ENCODE data around the gene MAD1L1.

The MAD1L1 gene

DNA sequence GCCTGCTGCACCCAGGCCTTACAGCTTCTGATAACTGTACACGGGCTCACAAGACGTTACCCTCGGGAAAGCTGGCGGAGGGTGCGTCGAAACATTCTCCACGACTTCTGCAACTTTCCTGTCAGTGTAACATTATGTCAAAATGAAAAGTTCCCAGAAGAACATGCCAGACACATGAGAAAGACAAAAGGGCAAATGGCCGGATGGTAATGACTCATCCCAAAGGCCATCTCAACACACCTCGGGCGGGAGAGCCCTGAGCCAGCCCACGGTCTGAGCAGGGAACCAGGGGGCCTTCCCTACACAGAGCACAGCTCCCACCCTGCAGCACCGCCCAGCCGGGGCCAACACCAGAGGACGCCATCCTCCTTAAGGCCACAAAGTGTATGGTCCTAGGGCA is 118.7 kb downstream of the MAD1L1 start:
- no peak overlapping the region for H2AFZ ChIP-seq (ENCODE audit: low read depth, low read length, severe bottlenecking)
- H4K20me1 ChIP-seq (ENCODE audit: low read depth, low read length), result no peaks in the 10 kb centered on the region
- H3K79me2 ChIP-seq (ENCODE audit: insufficient read depth, low read length), result no peaks in the 10 kb centered on the region
- no peak overlapping the region for H3K4me3 ChIP-seq (ENCODE audit: insufficient read depth, low read length, poor library complexity, severe bottlenecking)
- no peaks in the 10 kb centered on the region for H3K9me2 ChIP-seq (replicated peaks; ENCODE audit: insufficient read depth, low read length)
- H3K36me3 ChIP-seq (ENCODE audit: low read length), result no peaks in the 10 kb centered on the region
- no peaks in the 10 kb centered on the region for H3F3A ChIP-seq (ENCODE audit: insufficient read depth)
- H3K4me2 ChIP-seq (ENCODE audit: low read depth, low read length, poor library complexity, severe bottlenecking), result no peak overlapping the region
- H3K27me3 ChIP-seq (ENCODE audit: low read length), result no peaks in the 10 kb centered on the region
- no peak for TF ChIP-seq EZH2phosphoT487 (conservative IDR thresholded peaks at IDR 0.05; ENCODE audit: low read length)
- TF ChIP-seq, protein P1, sequence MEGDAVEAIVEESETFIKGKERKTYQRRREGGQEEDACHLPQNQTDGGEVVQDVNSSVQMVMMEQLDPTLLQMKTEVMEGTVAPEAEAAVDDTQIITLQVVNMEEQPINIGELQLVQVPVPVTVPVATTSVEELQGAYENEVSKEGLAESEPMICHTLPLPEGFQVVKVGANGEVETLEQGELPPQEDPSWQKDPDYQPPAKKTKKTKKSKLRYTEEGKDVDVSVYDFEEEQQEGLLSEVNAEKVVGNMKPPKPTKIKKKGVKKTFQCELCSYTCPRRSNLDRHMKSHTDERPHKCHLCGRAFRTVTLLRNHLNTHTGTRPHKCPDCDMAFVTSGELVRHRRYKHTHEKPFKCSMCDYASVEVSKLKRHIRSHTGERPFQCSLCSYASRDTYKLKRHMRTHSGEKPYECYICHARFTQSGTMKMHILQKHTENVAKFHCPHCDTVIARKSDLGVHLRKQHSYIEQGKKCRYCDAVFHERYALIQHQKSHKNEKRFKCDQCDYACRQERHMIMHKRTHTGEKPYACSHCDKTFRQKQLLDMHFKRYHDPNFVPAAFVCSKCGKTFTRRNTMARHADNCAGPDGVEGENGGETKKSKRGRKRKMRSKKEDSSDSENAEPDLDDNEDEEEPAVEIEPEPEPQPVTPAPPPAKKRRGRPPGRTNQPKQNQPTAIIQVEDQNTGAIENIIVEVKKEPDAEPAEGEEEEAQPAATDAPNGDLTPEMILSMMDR (IDR thresholded peaks at IDR 0.05; ENCODE audit: insufficient read depth, low read length, poor library complexity, severe bottlenecking), result no peak
- no peaks in the 10 kb centered on the region for H3K9me3 ChIP-seq (ENCODE audit: insufficient read depth, low read length)
- no peak overlapping the region for H3K9ac ChIP-seq (ENCODE audit: low read length)
- H3K27ac ChIP-seq (ENCODE audit: low read depth, low read length), result no peak overlapping the region

DNA sequence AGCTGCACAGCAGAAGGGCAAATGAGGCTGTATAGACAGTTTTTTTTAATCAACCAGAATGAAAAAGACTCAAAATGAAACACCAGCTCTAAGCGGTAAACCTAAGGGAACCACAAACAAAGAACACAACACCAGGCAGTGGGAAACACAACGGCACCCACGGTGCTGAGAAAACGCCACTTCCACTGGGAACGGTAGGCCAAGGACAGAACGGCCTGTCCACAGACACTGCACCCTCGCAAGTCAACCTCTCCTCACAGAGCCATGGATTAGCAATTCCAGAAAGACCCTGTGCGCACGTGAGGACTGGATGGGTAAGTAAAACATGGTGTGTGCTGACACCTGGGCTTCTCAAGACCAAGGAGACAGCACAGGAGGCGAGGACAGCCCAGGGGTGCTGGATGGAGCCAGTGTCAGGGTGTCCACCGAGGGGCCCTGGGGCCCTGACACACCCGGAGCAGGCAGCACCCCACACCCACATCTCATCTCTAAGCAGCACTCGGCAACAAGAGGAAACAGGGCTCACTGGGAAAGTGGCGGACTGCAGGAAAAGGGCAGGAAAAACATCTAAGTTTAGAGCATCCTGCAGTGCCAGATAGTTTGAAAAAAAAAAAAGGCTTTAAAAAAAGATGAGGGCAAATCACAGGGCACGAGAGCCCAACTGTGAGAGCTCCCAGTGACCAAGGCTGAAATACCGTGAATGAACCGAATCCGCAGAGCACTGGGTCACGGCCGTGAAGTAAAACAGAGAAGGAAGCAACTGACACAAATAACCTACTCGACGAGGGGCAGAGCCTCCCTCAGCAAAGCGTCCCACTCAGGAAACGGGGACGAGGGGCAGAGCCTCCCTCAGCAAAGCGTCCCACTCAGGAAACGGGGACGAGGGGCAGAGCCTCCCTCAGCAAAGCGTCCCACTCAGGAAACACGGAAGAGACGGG is 120.2 kb downstream of the MAD1L1 start:
- H3K79me2 ChIP-seq (ENCODE audit: insufficient read depth, low read length), result no peaks in the 10 kb centered on the region
- H2AFZ ChIP-seq (ENCODE audit: low read depth, low read length, severe bottlenecking), result no peak overlapping the region
- H3K9me3 ChIP-seq (ENCODE audit: insufficient read depth, low read length), result no peaks in the 10 kb centered on the region
- no peaks in the 10 kb centered on the region for H4K20me1 ChIP-seq (ENCODE audit: low read depth, low read length)
- H3K4me3 ChIP-seq (ENCODE audit: insufficient read depth, low read length, poor library complexity, severe bottlenecking), result no peak overlapping the region
- no peaks in the 10 kb centered on the region for H3K27me3 ChIP-seq (ENCODE audit: low read length)
- H3K36me3 ChIP-seq (ENCODE audit: low read length), result no peaks in the 10 kb centered on the region
- H3K27ac ChIP-seq (ENCODE audit: low read depth, low read length), result no peak overlapping the region
- no peak for TF ChIP-seq EZH2phosphoT487 (conservative IDR thresholded peaks at IDR 0.05; ENCODE audit: low read length)
- TF ChIP-seq, protein P1 (IDR thresholded peaks at IDR 0.05; ENCODE audit: insufficient read depth, low read length, poor library complexity, severe bottlenecking), result no peak
- no peaks in the 10 kb centered on the region for H3F3A ChIP-seq (ENCODE audit: insufficient read depth)
- no peaks in the 10 kb centered on the region for H3K9me2 ChIP-seq (replicated peaks; ENCODE audit: insufficient read depth, low read length)
- H3K9ac ChIP-seq (ENCODE audit: low read length), result no peak overlapping the region
- no peak overlapping the region for H3K4me2 ChIP-seq (ENCODE audit: low read depth, low read length, poor library complexity, severe bottlenecking)

DNA sequence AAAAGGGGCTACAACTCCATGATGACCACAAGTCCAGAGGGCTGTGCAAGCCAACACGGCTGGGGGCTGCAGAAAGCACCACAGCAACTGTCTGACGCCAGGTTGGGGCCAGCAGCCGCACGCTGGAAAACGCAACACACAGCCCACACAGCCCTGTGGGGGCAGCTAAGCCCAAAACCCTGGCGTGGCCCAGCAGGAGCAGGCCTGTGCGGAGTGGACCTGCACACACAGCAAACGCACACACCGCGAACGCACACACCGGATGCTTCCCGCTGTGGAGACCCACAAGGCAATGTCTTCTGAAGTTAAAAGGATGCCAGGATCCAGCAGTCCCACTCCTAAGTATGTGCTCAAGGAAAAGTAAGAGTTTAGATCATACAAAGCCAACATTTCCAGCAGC is 121.2 kb downstream of the MAD1L1 start:
- Histone ChIP-seq H3K4me2 (ENCODE audit: low read depth, low read length, poor library complexity, severe bottlenecking) (no peak overlapping the region), H2AFZ (ENCODE audit: low read depth, low read length, severe bottlenecking) (no peak overlapping the region), H4K20me1 (ENCODE audit: low read depth, low read length) (no peaks in the 10 kb centered on the region), H3K36me3 (ENCODE audit: low read length) (no peaks in the 10 kb centered on the region), H3K4me3 (ENCODE audit: insufficient read depth, low read length, poor library complexity, severe bottlenecking) (no peak overlapping the region), H3K27ac (ENCODE audit: low read depth, low read length) (no peak overlapping the region), H3K9me2 (replicated peaks; ENCODE audit: insufficient read depth, low read length) (no peaks in the 10 kb centered on the region), H3K9ac (ENCODE audit: low read length) (no peak overlapping the region), H3K9me3 (ENCODE audit: insufficient read depth, low read length) (no peaks in the 10 kb centered on the region), H3K79me2 (ENCODE audit: insufficient read depth, low read length) (no peaks in the 10 kb centered on the region), H3K27me3 (ENCODE audit: low read length) (no peaks in the 10 kb centered on the region), H3F3A (ENCODE audit: insufficient read depth) (no peaks in the 10 kb centered on the region)
- no peak for TF ChIP-seq EZH2phosphoT487 (conservative IDR thresholded peaks at IDR 0.05; ENCODE audit: low read length)
- TF ChIP-seq, protein P1 (IDR thresholded peaks at IDR 0.05; ENCODE audit: insufficient read depth, low read length, poor library complexity, severe bottlenecking), result no peak
